HG02884 (cell line): Measurements from ENCODE around the gene UBA5.
A peak's percentile ranks its signal among the peaks of the same experiment; 100 is the strongest.

Experiments
- ATAC-seq: cut with Tn5 transposase; IDR thresholded peaks from one replicate; pipeline ENCODE4 v1.9.1; 2021; ENCODE audit warnings: mild to moderate bottlenecking, moderate library complexity; ENCODE audit not compliant: unreplicated experiment

The UBA5 gene

DNA sequence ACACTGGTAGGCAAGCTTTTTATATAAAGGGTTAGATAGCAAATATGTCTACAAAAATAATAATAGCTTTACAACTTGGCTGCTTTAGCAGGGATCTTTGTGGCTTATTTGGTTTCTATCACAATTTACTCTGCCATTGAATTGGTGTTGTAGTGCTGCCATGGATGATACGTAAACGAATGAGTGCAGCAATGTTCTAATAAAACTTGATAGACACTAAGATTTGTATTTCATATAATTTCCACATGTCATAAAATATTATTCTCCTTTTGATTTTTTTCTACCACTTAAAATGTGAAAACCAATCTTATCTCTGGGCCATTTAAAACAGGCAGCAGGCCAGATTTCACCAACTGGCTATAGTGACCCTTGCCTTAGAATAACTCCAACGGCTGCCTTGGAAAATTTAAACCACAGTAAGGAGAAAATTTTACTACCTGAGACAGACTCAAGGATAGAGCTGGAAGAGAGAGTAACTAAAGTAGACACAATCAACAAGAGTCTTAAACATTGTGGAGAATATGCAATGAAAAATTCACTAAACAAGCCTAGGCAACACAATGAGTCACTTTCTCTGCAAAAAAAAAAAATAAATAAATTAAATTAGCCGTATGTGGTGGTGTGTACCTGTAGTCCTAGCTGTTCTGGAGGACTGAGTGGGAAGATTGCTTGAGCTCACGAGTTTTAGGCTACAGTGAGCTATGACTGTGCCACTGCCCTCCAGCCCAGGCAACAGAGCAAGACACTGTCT is 54.0 kb downstream of the UBA5 start:
- ATAC-seq, result no peak

DNA sequence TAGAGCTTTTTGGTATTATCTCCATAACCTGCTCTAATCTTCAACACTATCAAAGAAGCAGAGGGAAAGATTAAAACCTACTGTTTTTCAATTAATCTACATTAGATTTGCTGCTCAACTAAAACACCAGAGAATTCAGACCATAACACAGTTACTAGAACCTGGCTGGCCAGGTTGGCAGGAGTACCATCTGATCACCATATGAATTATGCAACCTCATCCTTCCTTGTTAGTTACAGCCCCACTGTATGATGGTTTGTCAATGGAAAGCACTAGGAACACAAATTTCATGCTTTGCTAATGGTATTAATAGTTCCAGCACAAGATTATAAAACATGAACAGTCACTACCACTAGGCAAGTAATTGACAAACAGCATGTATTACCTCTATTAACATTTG is 56.2 kb downstream of the UBA5 start:
- ATAC-seq, result no peak

- no peak for ATAC-seq
Observed at GRCh38 chr3:132720228-132720627, 60.1 kb downstream of the UBA5 start.

GRCh38 chr3:132721479-132722164 is 61.5 kb downstream of the UBA5 start:
- peak; percentile 20 for ATAC-seq

DNA sequence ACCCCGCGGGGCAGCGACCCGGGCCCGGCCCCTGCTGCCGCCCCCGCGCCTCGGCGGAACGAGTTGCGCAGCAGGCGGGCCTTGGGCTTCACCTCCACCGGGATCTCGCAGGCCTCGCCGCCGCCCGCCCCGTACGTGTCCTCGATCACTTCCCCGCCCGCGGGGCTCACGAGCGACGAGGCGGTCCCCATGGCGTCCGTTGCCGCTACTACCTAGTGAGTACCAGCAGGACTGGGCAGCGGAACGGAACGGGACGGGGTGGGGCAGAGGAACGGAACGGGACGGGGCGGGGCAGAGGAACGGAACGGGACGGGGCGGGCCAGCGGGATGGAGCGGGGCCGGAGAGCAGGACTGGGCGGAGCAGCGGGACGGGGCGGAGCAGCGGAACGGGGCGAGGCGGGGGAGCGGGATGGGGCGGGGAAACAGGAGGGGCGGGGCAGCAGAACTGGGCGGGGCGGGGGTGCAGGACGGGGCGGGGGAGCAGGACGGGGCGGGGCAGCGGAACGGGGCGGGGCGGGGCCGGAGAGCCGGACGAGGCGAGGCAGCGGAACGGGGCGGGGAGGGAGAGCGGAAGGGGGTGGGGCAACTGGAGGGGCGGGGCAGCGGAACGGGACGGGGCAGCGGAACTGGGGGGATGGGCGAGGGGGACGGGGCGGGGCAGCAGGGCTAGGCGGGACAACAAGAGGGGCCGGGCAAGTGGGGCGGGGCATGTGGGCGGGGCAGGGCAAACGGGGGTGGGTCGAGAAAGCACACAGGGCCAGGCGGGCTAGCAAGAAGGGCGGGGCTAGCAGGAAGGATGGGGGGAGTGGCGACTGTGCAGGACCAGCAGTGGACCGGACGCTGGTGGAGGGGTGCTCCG is 62.3 kb downstream of the UBA5 start, which contains the start of gene NPHP3:
Gene NPHP3 (minus strand): TSS at position 245 of the 859 bp plus-strand sequence. CDS start 54 bp downstream, at position 191.
- ATAC-seq, result peak; percentile 76

DNA sequence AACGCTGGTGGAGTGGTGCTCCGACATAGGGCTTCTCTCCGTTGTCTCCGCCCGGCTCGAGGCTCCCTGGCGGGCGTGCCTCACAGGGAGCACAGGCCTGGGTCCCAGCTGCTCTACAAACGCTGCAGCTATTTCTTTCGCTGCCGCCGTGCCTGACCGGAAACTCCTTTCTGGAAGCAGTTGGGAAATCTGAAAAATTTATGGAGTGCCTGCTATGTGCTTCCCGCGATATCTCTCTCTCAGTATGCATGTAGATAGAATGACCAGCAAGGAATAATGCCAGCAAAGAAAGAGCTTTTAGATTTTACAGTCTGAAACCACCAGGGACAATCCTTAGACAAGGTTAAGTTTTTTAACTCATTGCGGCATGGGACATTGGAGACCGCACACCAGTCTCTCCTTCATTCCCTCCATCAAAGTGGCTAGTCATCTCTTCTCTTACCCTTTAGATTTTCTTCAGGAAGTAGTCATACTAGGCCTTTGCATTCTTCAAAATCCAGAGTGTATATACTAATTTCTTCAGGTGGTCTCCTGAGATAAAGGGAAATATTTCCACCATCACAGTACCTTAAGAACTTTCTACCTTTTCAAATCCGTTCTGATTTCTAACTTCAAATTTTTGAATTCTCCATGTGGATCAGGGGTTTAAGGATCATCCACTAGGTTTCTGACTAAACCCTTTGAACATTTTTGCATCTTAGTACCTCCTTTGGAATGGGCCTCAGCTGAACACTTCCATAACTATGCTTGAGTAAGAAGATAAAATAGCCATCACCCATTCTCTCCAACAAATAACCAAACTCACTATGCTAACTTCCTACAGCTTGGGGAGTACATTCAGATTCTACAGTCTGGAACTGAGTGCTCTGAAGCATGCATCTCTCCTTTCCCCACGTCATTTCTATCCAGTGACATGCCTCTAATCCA is 63.2 kb downstream of the UBA5 start:
- peak; percentile 6 for ATAC-seq

DNA sequence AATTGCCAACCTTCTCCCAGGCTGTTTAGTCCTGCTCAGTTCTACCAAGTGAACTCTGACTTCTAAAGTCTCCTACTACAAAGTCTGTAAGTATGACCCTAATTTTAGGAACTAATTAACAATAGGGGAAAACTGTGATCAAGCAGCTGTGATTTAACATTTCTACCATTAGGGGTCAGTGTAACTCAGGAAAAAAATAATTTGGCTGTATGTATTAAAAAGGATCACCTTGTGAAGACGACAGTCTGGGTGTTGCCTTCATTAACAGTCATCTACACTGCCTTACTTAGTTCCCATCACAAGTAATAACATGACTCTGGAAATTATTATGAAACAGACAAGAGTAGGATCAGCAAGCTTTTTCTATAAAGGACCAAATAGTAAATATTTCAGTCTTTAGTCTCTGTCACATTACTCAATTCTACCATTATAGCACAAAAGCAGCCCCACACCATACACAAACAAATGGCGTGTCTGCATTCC is 66.3 kb downstream of the UBA5 start:
- no peak for ATAC-seq
